Neural progenitor cell (in vitro differentiated cells): ENCODE data around the gene GNAT1.

Experiments used
- EZH2phosphoT487 ChIP-seq: fragments of 200-600 bp; sonication (generic); IDR thresholded peaks from 2 replicates; pipeline ENCODE4 v1.6.1; 2017; ENCODE audit warnings: antibody characterized with exemption
- TF ChIP-seq, protein P1 (sequence below): fragments of 200-600 bp; sonication (generic); IDR thresholded peaks from 2 replicates; pipeline ENCODE4 v1.5.1; 2017; ENCODE audit warnings: antibody characterized with exemption, mild to moderate bottlenecking

- TF ChIP-seq, protein P1, sequence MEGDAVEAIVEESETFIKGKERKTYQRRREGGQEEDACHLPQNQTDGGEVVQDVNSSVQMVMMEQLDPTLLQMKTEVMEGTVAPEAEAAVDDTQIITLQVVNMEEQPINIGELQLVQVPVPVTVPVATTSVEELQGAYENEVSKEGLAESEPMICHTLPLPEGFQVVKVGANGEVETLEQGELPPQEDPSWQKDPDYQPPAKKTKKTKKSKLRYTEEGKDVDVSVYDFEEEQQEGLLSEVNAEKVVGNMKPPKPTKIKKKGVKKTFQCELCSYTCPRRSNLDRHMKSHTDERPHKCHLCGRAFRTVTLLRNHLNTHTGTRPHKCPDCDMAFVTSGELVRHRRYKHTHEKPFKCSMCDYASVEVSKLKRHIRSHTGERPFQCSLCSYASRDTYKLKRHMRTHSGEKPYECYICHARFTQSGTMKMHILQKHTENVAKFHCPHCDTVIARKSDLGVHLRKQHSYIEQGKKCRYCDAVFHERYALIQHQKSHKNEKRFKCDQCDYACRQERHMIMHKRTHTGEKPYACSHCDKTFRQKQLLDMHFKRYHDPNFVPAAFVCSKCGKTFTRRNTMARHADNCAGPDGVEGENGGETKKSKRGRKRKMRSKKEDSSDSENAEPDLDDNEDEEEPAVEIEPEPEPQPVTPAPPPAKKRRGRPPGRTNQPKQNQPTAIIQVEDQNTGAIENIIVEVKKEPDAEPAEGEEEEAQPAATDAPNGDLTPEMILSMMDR = no peak
- no peak for TF ChIP-seq EZH2phosphoT487
Observed at GRCh38 chr3:50222169-50222528, 30.7 kb downstream of the GNAT1 start.
